SK-N-SH (cell line): ENCODE measurements around the gene FSIP2. TPM values are rescaled to one million over a fixed set of nuclear protein-coding genes. Genes with fewer than 3 reads are reported as not detected.

Experiments
- CTCF ChIA-PET: fragments of 300-600, 350-600 bp; formaldehyde crosslinking; extraction: SDS; loops from one replicate; lab custom pipeline; 2021; lab: Yijun Ruan, JAX
- POLR2A ChIA-PET: fragments of 350-600 bp; sonication (Branson Sonifier 250); formaldehyde crosslinking; extraction: SDS; loops from one replicate; lab custom pipeline; 2020; ENCODE audit warnings: antibody characterized with exemption, inconsistent platforms; lab: Yijun Ruan, JAX
- DNase-seq: peaks from one replicate; pipeline ENCODE4 v3.0.0; 2012
- H2AFZ ChIP-seq: fragments of 200-600 bp; sonication (generic); 2 replicates; pipeline ENCODE4 v1.8.1; 2016; ENCODE audit warnings: antibody characterized with exemption, mild to moderate bottlenecking, low read depth
- H3F3A ChIP-seq: fragments of 200-600 bp; sonication (generic); replicated peaks from 2 replicates; pipeline ENCODE3; 2016; ENCODE audit warnings: antibody characterized with exemption, mild to moderate bottlenecking; ENCODE audit not compliant: insufficient read depth
- H3K27ac ChIP-seq, 2 experiments: fragments of 200-500 bp in 1 of 2; fragments of 200-600 bp in 1 of 2; sonication (Bioruptor generic) in 1 of 2; sonication (generic), shearing (Covaris generic) in 1 of 2; 2 replicates each; pipeline versions ENCODE4 v1.5.1 to v1.6.1; 2014 to 2016; ENCODE audit warnings: low read depth in 2 of 2, inconsistent platforms in 1 of 2, low read length in 1 of 2, mild to moderate bottlenecking in 1 of 2, mixed read lengths in 1 of 2
- H3K27me3 ChIP-seq: fragments of 200-600 bp; sonication (generic), shearing (Covaris generic); 2 replicates; pipeline ENCODE4 v1.6.1; 2016; ENCODE audit warnings: mixed run types; ENCODE audit not compliant: insufficient read depth
- H3K36me3 ChIP-seq, 2 experiments: fragments of 200-500 bp in 1 of 2; fragments of 200-600 bp in 1 of 2; sonication (Bioruptor generic) in 1 of 2; sonication (generic) in 1 of 2; replicated peaks in 1 of 2; 2 replicates each; pipeline versions ENCODE3 to v1.5.1; 2014 to 2016; ENCODE audit warnings: low read length in 1 of 2, mild to moderate bottlenecking in 1 of 2; ENCODE audit not compliant: insufficient read depth in 2 of 2, control insufficient read depth in 1 of 2
- H3K4me1 ChIP-seq, 2 experiments: fragments of 200-500 bp in 1 of 2; fragments of 200-600 bp in 1 of 2; sonication (Bioruptor generic) in 1 of 2; sonication (generic), shearing (Covaris generic) in 1 of 2; 2 replicates each; pipeline versions ENCODE4 v1.5.1 to v1.6.1; 2014 to 2016; ENCODE audit warnings: low read depth in 1 of 2, low read length in 1 of 2, mixed run types in 1 of 2; ENCODE audit not compliant: insufficient read depth in 2 of 2, control insufficient read depth in 1 of 2
- H3K4me2 ChIP-seq: fragments of 200-600 bp; sonication (generic), shearing (Covaris generic); 2 replicates; pipeline ENCODE4 v1.6.1; 2017; ENCODE audit warnings: mixed run types
- H3K4me3 ChIP-seq, 2 experiments: fragments of 200-500 bp in 1 of 2; fragments of 200-600 bp in 1 of 2; sonication (Bioruptor generic) in 1 of 2; sonication (generic), shearing (Covaris generic) in 1 of 2; 2 replicates each; pipeline versions ENCODE4 v1.5.1 to v1.8.1; 2014 to 2016; ENCODE audit warnings: low read depth in 2 of 2, inconsistent platforms in 1 of 2, low read length in 1 of 2, mild to moderate bottlenecking in 1 of 2, mixed read lengths in 1 of 2, moderate library complexity in 1 of 2
- H3K79me2 ChIP-seq: fragments of 200-600 bp; sonication (generic); 2 replicates; pipeline ENCODE4 v1.8.1; 2017; ENCODE audit warnings: mild to moderate bottlenecking; ENCODE audit not compliant: insufficient read depth
- H3K9ac ChIP-seq: fragments of 200-600 bp; sonication (generic); 2 replicates; pipeline ENCODE4 v1.6.1; 2017; ENCODE audit warnings: mixed run types
- H3K9me2 ChIP-seq: fragments of 200-600 bp; sonication (generic); 2 replicates; pipeline ENCODE4 v1.6.1; 2017; ENCODE audit warnings: mixed run types
- H3K9me3 ChIP-seq: fragments of 200-600 bp; sonication (generic); 2 replicates; pipeline ENCODE4 v1.6.1; 2017; ENCODE audit warnings: mixed run types, mild to moderate bottlenecking, moderate library complexity
- H4K20me1 ChIP-seq: fragments of 200-600 bp; sonication (generic); 2 replicates; pipeline ENCODE4 v1.6.1; 2017; ENCODE audit warnings: mild to moderate bottlenecking, mixed run types; ENCODE audit not compliant: insufficient read depth
- CTCF ChIP-seq: fragments of 200-600 bp; sonication (generic); IDR thresholded peaks from 2 replicates; pipeline ENCODE4 v1.6.1; 2017; ENCODE audit warnings: antibody characterized with exemption, mild to moderate bottlenecking, moderate library complexity
- EP300 ChIP-seq, 2 experiments: IDR thresholded peaks; 2 replicates each; pipeline versions ENCODE4 v1.4.0 to v1.6.1; 2012; ENCODE audit warnings: borderline replicate concordance in 1 of 2, low read depth in 1 of 2, low read length in 1 of 2
- GATA2 ChIP-seq: sonication (generic); formaldehyde crosslinking; IDR thresholded peaks from 2 replicates; pipeline ENCODE4 v1.5.0; 2020; ENCODE audit warnings: mild to moderate bottlenecking, missing genetic modification reagents
- IRF3 ChIP-seq: fragments of 150-350 bp; IDR thresholded peaks from 2 replicates; pipeline ENCODE4 v1.6.1; 2016; ENCODE audit warnings: mild to moderate bottlenecking, low read depth, low read length
- NRF1 ChIP-seq: IDR thresholded peaks from 2 replicates; pipeline ENCODE4 v1.6.1; 2012; ENCODE audit warnings: low read depth, mild to moderate bottlenecking, low read length
- PBX3 ChIP-seq: IDR thresholded peaks from 2 replicates; pipeline ENCODE4; 2012
- RCOR1 ChIP-seq: fragments of 150-350 bp; IDR thresholded peaks from 2 replicates; pipeline ENCODE4 v1.6.1; 2017; ENCODE audit warnings: antibody characterized with exemption, low read length
- REST ChIP-seq: IDR thresholded peaks from 2 replicates; pipeline ENCODE4 v1.6.1; 2012; ENCODE audit warnings: mild to moderate bottlenecking, low read depth, low read length, moderate library complexity
- SIN3A ChIP-seq: IDR thresholded peaks from 2 replicates; pipeline ENCODE4 v1.6.1; 2012; ENCODE audit warnings: low read depth, mild to moderate bottlenecking, low read length, moderate library complexity, borderline replicate concordance
- TAF1 ChIP-seq: IDR thresholded peaks from 2 replicates; pipeline ENCODE4 v1.6.1; 2012; ENCODE audit warnings: low read depth, mild to moderate bottlenecking, low read length, moderate library complexity, borderline replicate concordance
- USF1 ChIP-seq: IDR thresholded peaks from 2 replicates; pipeline ENCODE4 v1.4.0; 2012; ENCODE audit warnings: low read depth, borderline replicate concordance
- WGBS: methylation state at CpG from one replicate; pipeline ENCODE4 v1.1.6; 2017; ENCODE audit warnings: low lambda C conversion rate; 5-methylcytosine and 5-hydroxymethylcytosine counted together
- polyA plus RNA-seq, 3 experiments: library from polyadenylated mRNA; depleted of rRNA; stranded (reverse); fragments of >200 nt; gene quantifications; 2 replicates each; pipeline ENCODE4 v1.2.3, GENCODE V29; 2012

Gene FSIP2
- polyA plus RNA-seq, 1 of the 3 experiments (the other 2 are of a cell fraction) = not detected

GRCh38 chr2:185859506-185859905 is 120.9 kb downstream of the FSIP2 start:
- Histone ChIP-seq H3K79me2 (no peaks in the 10 kb centered on the region), H3K9me2 (0 out of 2 replicates have a peak, but pooled peaks cover 5% of the 10 kb centered on the region), H2AFZ (no peak overlapping the region), H3K4me1 (no peaks in the 10 kb centered on the region), H3K4me2 (no peak overlapping the region), H3K27ac (no peak overlapping the region), H3K27me3 (no peaks in the 10 kb centered on the region), H3K9me3 (no peaks in the 10 kb centered on the region), H3K4me3 (no peak overlapping the region), H4K20me1 (no peaks in the 10 kb centered on the region), H3K9ac (no peak overlapping the region), H3K36me3 (no peaks in the 10 kb centered on the region), H3F3A (no peaks in the 10 kb centered on the region)
- CTCF ChIA-PET = no interaction called here
- DNase-seq = no peak
- TF ChIP-seq NRF1 = no peak
- TF ChIP-seq SIN3A = no peak
- TF ChIP-seq CTCF = no peak
- no peak for TF ChIP-seq EP300 (IDR thresholded peaks at IDR 0.05; ENCODE audit: borderline replicate concordance in 1 of 2, low read depth in 1 of 2, low read length in 1 of 2)
- POLR2A ChIA-PET = no interaction called here

GRCh38 chr2:185860321-185860720 is 121.7 kb downstream of the FSIP2 start:
- no peaks in the 10 kb centered on the region for H4K20me1 ChIP-seq
- H3K27me3 ChIP-seq = no peaks in the 10 kb centered on the region
- DNase-seq = no peak
- no peaks in the 10 kb centered on the region for H3K36me3 ChIP-seq
- POLR2A ChIA-PET = no interaction called here
- no peak overlapping the region for H3K4me3 ChIP-seq
- H3K4me1 ChIP-seq = no peaks in the 10 kb centered on the region
- no peak overlapping the region for H3K4me2 ChIP-seq
- CTCF ChIA-PET = interaction anchor here (0.6 kb wide), 1 partner anchor 508 kb away, joined by 3 read pairs; no protein-coding TSS in a partner anchor
- 0 out of 2 replicates have a peak, but pooled peaks cover 5% of the 10 kb centered on the region for H3K9me2 ChIP-seq
- no peak overlapping the region for H3K9ac ChIP-seq
- no peak for TF ChIP-seq IRF3
- TF ChIP-seq GATA2 = no peak
- no peak for TF ChIP-seq TAF1
- TF ChIP-seq RCOR1 = no peak
- no peak for TF ChIP-seq USF1
- TF ChIP-seq PBX3 = no peak
- no peak for TF ChIP-seq REST
- H3K79me2 ChIP-seq = no peaks in the 10 kb centered on the region
- H3K27ac ChIP-seq = no peak overlapping the region
- no peaks in the 10 kb centered on the region for H3K9me3 ChIP-seq
- no peak overlapping the region for H2AFZ ChIP-seq
- H3F3A ChIP-seq = no peaks in the 10 kb centered on the region
- 29% methylated on average over 1 of the region's 1 CpG for WGBS
